GM23248 (cell line): ENCODE measurements around the gene NR5A2.

Source experiments
- EZH2 ChIP-seq: fragments of 200-600 bp; sonication (generic); IDR thresholded peaks from 2 replicates; pipeline ENCODE4 v1.6.1; 2018; ENCODE audit warnings: antibody characterized with exemption, mild to moderate bottlenecking; ENCODE audit not compliant: insufficient read depth, poor library complexity, severe bottlenecking
- EZH2phosphoT487 ChIP-seq: fragments of 200-600 bp; sonication (generic); IDR thresholded peaks from 2 replicates; pipeline ENCODE4 v1.6.1; 2018; ENCODE audit warnings: antibody characterized with exemption, moderate library complexity, mild to moderate bottlenecking, low read depth; ENCODE audit not compliant: insufficient read depth

DNA sequence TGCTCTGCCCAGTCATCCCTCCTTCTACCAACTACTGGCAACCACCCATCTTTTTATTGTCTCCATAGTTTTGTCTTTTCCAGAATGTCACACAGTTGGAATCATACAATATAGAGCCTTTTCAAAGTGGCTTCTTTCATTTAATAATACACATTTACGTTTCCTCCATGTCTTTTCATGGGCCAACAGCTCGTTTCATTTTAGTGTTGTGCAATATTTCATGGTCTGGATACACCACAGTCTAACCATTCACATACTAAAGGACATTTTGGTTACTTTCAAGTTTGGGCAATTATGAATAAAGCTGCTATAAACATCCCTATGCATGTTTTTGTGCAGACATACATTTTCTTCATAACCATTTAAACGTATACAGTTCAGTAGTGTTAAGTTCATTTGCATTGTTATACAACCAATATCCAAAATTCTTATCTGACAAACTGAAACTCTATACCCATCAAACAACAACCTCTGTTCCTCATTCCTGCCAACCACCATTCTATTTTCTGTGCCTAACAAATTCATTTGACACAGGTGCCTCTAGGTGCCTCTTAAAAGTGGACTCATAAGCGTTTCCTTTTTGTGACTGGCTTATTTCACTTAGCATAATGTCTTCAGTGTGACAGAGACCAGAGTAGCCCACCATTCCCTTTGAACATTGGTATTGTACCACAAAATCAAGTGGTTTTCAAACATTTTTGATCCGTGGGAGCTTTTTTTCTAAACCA lies 138.1 kb downstream of the NR5A2 start:
- TF ChIP-seq EZH2phosphoT487 (no peak), EZH2 (no peak)
